PC-3 (cell line): ENCODE data around the gene POMT2.

Experiments used
- EZH2 ChIP-seq: fragments of 300-600 bp; sonication (generic); IDR thresholded peaks from one replicate; pipeline ENCODE4 v1.6.1; 2017; ENCODE audit warnings: antibody characterized with exemption, mild to moderate bottlenecking, low read length; ENCODE audit not compliant: unreplicated experiment
- TF ChIP-seq, protein P1 (sequence below): fragments of 300-600 bp; sonication (generic); conservative IDR thresholded peaks from 2 replicates; pipeline ENCODE4 v1.5.1; 2017; ENCODE audit warnings: antibody characterized with exemption, low read depth, mild to moderate bottlenecking, low read length

DNA sequence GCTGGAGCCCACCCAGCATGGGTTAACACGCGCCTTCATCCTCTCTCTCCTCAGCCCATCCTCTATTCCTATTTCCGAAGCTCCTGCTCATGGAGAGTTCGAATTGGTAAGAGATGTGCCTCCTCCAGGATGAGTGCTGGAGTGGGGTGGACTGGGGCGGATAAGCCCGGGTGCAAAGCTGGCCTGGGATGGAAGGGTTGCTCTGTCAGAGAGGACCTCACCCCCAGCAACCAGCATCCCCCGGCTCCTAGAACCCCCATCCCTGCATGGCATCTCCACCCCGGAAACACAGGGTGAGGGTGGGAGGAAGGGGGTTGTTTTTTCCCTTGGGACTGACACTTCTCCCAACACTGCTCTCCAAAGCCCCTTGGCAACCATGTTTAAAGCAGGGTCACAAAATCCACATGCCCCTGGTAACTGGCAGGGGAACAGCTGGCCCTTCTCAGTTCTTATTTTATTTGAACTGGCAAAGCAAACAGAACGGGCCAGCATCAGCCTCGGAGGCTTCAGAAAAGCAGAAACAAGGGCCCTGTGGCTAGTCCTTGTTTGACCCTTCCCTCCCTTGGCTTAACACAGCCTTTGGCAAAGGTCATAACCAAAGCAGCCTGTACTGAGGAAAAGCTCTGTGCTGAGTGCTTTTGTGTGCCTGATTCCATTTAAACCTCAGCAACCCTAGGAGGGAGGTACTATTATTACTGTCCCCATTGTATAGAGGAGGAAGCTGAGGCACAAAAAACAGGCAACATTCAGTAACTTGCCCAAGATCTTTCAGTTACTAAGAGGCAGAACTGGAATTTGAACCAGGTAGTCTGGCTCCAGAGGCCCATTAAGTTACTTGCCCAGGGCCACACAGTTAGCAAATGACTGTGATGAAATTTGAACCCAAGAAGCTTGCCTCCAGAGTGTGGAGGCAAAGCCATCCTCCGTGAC lies 4.4 kb upstream of the POMT2 start:
- TF ChIP-seq, protein P1, sequence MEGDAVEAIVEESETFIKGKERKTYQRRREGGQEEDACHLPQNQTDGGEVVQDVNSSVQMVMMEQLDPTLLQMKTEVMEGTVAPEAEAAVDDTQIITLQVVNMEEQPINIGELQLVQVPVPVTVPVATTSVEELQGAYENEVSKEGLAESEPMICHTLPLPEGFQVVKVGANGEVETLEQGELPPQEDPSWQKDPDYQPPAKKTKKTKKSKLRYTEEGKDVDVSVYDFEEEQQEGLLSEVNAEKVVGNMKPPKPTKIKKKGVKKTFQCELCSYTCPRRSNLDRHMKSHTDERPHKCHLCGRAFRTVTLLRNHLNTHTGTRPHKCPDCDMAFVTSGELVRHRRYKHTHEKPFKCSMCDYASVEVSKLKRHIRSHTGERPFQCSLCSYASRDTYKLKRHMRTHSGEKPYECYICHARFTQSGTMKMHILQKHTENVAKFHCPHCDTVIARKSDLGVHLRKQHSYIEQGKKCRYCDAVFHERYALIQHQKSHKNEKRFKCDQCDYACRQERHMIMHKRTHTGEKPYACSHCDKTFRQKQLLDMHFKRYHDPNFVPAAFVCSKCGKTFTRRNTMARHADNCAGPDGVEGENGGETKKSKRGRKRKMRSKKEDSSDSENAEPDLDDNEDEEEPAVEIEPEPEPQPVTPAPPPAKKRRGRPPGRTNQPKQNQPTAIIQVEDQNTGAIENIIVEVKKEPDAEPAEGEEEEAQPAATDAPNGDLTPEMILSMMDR = no peak
- TF ChIP-seq EZH2 = no peak
